ENCODE measurements around the gene NLGN1.
"Not testable (repeated sequence)": the region's sequence is repeated elsewhere in the genome, so short reads cannot be mapped to it uniquely, and the experiment has no call there.

The NLGN1 gene

DNA sequence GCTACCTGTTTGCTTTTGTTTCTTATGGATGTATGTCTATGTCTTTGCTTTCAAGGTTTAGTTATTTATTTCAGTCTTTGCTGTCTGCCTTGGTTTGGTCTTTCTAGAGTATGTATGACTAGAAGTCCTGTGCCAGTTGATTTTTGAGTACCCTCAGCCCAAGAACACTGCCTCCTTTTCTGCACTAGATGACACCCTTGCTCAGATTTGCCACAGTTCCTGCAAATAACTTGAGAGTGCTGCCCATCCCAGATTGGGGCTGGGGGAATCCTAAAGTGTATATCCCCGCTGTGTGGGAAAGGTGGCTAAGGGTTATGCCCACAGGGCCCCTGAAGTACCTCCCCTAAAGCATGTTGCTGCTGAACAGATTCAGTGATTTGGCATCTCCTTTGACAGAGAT is 32.0 kb downstream of the NLGN1 start:
- TF ChIP-seq, protein P1, sequence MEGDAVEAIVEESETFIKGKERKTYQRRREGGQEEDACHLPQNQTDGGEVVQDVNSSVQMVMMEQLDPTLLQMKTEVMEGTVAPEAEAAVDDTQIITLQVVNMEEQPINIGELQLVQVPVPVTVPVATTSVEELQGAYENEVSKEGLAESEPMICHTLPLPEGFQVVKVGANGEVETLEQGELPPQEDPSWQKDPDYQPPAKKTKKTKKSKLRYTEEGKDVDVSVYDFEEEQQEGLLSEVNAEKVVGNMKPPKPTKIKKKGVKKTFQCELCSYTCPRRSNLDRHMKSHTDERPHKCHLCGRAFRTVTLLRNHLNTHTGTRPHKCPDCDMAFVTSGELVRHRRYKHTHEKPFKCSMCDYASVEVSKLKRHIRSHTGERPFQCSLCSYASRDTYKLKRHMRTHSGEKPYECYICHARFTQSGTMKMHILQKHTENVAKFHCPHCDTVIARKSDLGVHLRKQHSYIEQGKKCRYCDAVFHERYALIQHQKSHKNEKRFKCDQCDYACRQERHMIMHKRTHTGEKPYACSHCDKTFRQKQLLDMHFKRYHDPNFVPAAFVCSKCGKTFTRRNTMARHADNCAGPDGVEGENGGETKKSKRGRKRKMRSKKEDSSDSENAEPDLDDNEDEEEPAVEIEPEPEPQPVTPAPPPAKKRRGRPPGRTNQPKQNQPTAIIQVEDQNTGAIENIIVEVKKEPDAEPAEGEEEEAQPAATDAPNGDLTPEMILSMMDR (conservative IDR thresholded peaks at IDR 0.05; ENCODE audit: low read length): no peak
- no peak overlapping the region for H3K4me3 ChIP-seq (ENCODE audit: low read length)

DNA sequence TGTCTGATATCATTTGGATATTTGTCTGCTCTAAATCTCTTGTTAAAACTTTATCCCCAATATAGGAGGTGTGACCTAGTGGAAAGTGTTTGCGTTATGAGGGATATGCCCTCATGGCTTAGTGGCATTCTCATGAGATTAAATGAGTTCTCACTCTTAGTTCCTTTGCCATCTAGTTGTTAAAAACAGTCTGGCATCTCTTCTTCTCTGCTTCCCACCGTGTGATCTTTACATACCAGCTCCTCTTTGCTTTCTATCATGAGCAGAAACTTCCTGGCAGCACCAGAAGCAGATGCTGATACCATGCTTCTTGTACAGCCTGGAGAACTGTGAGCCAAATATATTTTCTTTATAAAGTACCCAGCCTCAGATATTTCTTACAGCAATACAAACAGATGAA is 33.0 kb downstream of the NLGN1 start:
- no peak overlapping the region for H3K4me3 ChIP-seq (ENCODE audit: low read length)
- TF ChIP-seq, protein P1 (conservative IDR thresholded peaks at IDR 0.05; ENCODE audit: low read length): no peak
- no peak for DNase-seq (ENCODE audit: low read depth)

More for the DNA sequence above, 32.0 kb downstream of the NLGN1 start:
- no peak for DNase-seq (ENCODE audit: low read depth)

DNA sequence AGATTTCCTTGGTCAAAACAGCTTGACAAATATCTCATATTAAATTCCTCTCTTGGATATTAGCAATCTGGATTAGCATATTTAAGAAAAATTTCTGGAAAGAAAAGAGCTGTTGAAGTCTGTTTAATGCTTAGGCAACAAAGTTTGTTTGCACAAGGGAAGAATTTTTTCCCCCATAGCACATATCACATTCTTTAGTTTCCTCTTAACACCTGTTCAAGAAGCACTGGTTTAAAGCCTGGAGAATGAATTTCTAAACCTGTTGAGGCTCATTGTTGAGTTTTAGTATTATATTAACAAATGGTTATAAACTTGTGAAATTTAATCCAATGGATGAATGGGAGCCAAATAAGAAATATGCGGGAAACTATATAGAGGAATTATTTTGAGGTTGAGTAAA is 41.5 kb downstream of the NLGN1 start:
- TF ChIP-seq, protein P1 (conservative IDR thresholded peaks at IDR 0.05; ENCODE audit: low read length): no peak
- DNase-seq (ENCODE audit: low read depth): no peak
- H3K4me3 ChIP-seq (ENCODE audit: low read length): no peak overlapping the region

DNA sequence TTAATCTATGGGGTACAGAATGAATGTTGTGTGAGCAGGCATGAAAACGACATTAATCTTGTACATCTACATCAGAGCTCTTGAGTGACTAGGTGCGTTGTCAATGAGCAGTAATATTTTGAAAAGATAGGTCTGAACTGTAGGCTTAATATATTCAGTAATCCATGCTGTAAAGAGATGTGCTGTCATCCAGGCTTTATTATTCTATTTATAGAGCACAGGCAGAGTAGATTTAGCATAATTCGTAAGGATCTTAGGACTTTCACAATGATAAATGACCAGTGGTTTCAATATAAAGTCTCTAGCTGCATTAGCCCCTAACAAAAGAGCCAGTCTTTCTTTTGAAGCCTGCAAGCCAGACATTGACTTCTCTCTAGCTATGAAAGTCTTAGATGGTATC is 43.0 kb downstream of the NLGN1 start:
- DNase-seq (ENCODE audit: low read depth): no peak
- no peak overlapping the region for H3K4me3 ChIP-seq (ENCODE audit: low read length)
- TF ChIP-seq, protein P1 (conservative IDR thresholded peaks at IDR 0.05; ENCODE audit: low read length): no peak

DNA sequence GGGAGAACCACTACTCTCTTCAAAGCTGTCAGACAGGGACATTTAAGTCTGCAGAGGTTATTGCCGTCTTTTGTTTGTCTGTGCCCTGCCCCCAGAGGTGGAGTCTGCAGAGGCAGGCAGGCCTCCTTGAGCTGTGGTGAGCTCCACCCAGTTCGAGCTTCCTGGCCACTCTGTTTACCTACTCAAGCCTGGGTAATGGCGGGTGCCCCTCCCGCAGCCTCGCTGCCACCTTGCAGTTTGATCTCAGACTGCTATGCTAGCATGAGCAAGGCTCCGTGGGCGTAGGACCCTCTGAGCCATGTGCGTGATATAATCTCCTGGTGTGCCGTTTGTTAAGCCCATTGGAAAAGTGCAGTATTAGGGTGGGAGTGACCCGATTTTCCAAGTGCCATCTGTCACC is 54.0 kb downstream of the NLGN1 start:
- DNase-seq (ENCODE audit: low read depth); H3K4me3 ChIP-seq (ENCODE audit: low read length): not testable (repeated sequence)

DNA sequence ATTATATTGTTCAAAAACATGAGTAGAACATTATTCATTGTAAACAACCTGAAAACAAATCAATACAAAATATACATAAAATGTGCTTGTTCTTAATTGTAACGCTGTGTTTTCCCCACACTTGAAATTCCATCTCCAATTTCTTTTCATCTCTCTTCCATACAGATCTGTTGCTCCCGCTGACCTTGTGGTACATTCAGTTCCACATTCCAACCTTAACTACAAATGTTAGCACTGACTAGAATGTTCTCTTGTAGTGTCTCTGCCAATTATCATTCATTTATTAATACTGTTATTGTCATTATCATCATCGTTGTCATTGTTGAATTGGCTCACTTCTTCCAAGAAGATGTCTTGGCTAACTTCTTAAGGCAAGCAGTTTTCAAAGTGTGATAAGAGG is 65.7 kb downstream of the NLGN1 start:
- no peak overlapping the region for H3K4me3 ChIP-seq (ENCODE audit: low read length)
- TF ChIP-seq, protein P1 (conservative IDR thresholded peaks at IDR 0.05; ENCODE audit: low read length): no peak
- no peak for DNase-seq (ENCODE audit: low read depth)

DNA sequence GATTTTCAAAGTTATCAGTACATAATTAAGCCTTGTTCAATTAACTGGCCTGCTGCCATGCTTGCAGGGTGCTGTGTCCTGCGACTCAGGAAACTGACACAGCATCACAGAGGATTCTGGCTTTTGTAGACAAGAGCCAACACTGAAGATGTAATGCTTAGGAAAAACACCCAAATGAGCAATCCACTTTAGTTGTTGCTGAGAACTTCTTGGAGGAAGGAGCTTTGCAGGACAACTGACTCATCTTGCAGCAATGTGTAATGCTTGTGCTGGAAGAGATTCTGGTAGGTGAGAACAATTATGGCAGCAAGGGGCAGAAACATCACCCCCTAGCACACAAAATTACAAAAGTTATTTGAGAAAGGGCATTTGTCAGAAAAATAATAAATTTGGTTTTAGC is 67.6 kb downstream of the NLGN1 start:
- DNase-seq (ENCODE audit: low read depth): peak; percentile 63
- TF ChIP-seq, protein P1 (conservative IDR thresholded peaks at IDR 0.05; ENCODE audit: low read length): no peak
- H3K4me3 ChIP-seq (ENCODE audit: low read length): no peak overlapping the region
